Lung (tissue), 12 donors: ENCODE data around the gene MIOX. TPM values are rescaled to one million over a fixed set of nuclear protein-coding genes. Genes with fewer than 3 reads are reported as not detected.

Experiments used
- ATAC-seq: fragments of 200-7000 bp; cut with Tn5 transposase; one replicate; pipeline ENCODE4 v1.9.1; 2020; ENCODE audit warnings: moderate number of reproducible peaks; ENCODE audit not compliant: insufficient read depth, low FRiP score
- DNase-seq, 3 donors: peaks; one replicate each; pipeline ENCODE4 v3.0.0-alpha.2; 2013 to 2017
- H3K27ac ChIP-seq, 2 donors: one replicate each; pipeline ENCODE4 v1.5.1; 2013; ENCODE audit warnings: mild to moderate bottlenecking in 2 of 2, moderate library complexity in 2 of 2, control low read depth in 1 of 2, inconsistent platforms in 1 of 2, low read depth in 1 of 2, low read length in 1 of 2
- H3K27me3 ChIP-seq, 3 donors: one replicate each; pipeline ENCODE4 v1.5.1; 2013; ENCODE audit warnings: low read length in 2 of 3; ENCODE audit not compliant: control insufficient read depth in 3 of 3, insufficient read depth in 3 of 3
- H3K36me3 ChIP-seq, 4 donors: one replicate each; pipeline ENCODE4 v1.5.1; 2013; ENCODE audit warnings: low read length in 4 of 4, mild to moderate bottlenecking in 1 of 4, moderate library complexity in 1 of 4; ENCODE audit not compliant: control insufficient read depth in 4 of 4, insufficient read depth in 4 of 4
- H3K4me1 ChIP-seq, 5 donors: one replicate each; pipeline ENCODE4 v1.5.1; 2013; ENCODE audit warnings: low read length in 5 of 5, mild to moderate bottlenecking in 2 of 5, moderate library complexity in 1 of 5; ENCODE audit not compliant: control insufficient read depth in 5 of 5, insufficient read depth in 5 of 5
- H3K4me3 ChIP-seq: one replicate; pipeline ENCODE4 v1.5.1; 2013; ENCODE audit warnings: mild to moderate bottlenecking, control low read depth, moderate library complexity
- H3K9ac ChIP-seq, 2 donors: one replicate each; pipeline ENCODE4 v1.5.1; 2013; ENCODE audit warnings: low read length in 2 of 2, control low read depth in 1 of 2; ENCODE audit not compliant: insufficient read depth in 1 of 2
- H3K9me3 ChIP-seq, 4 donors: one replicate each; pipeline ENCODE4 v1.5.1; 2013; ENCODE audit warnings: low read length in 3 of 4, mild to moderate bottlenecking in 1 of 4, moderate library complexity in 1 of 4; ENCODE audit not compliant: control insufficient read depth in 4 of 4, insufficient read depth in 3 of 4
- WGBS, 2 donors: extraction: QIAGEN DNeasy Blood & Tissue Kit; methylation state at CpG; one replicate each; pipeline ENCODE4 v1.1.7; 2013; 5-methylcytosine and 5-hydroxymethylcytosine counted together
- polyA plus RNA-seq, 2 donors: library from polyadenylated mRNA; stranded (reverse); fragments of 200-250 nt; gene quantifications; one replicate each; pipeline ENCODE4 v1.2.1, GENCODE V29; 2013
- total RNA-seq, 2 donors: library from RNA; depleted of rRNA in 1 of 2; stranded (reverse); fragments of >200 nt in 1 of 2; gene quantifications; one replicate each; pipeline ENCODE4 v1.2.1, GENCODE V29; 2014 to 2021
- TF ChIP-seq, protein P1 (sequence below): IDR thresholded peaks from 2 replicates; pipeline ENCODE4 v1.5.1; 2012; ENCODE audit warnings: mild to moderate bottlenecking; ENCODE audit errors: control extremely low read depth, extremely low read depth
- donor health status: control.
- donor health status: control.
- donor health status: Bipolar disorder and iron deficiency.
- donor health status: healthy.
- donor health status: DM: yes; HTN: yes; CAD: no.

Gene MIOX
- total and polyA plus RNA-seq, 4 donors: 0.08 TPM; not detected in 3

DNA sequence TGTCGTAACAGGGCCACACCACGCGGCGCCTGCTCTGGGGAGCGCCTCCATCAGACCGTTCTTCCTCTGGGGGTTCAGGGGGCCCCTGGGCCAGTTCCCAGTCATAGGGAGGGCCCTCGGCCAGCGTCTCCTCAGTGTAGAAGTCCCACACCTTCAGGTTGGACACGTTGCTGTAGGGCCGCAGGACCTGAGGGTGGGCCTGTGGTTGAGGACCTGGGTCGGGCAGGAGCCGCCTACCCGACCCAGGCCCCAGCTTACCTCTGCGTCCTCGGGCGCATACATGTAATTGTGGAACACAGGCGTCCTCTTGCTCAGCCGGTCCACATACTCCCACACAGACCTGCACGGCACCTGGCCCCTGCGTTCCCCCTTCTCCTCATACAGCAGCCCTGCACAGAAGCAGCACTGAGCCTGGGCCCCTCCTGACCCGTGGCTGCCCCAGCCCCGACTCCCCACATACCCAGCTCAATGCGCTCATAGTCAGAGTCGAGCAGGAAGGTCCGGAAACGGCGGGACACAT lies 32.0 kb upstream of the MIOX start:
- no peaks in the 10 kb centered on the region for H3K27me3 ChIP-seq
- TF ChIP-seq, protein P1, sequence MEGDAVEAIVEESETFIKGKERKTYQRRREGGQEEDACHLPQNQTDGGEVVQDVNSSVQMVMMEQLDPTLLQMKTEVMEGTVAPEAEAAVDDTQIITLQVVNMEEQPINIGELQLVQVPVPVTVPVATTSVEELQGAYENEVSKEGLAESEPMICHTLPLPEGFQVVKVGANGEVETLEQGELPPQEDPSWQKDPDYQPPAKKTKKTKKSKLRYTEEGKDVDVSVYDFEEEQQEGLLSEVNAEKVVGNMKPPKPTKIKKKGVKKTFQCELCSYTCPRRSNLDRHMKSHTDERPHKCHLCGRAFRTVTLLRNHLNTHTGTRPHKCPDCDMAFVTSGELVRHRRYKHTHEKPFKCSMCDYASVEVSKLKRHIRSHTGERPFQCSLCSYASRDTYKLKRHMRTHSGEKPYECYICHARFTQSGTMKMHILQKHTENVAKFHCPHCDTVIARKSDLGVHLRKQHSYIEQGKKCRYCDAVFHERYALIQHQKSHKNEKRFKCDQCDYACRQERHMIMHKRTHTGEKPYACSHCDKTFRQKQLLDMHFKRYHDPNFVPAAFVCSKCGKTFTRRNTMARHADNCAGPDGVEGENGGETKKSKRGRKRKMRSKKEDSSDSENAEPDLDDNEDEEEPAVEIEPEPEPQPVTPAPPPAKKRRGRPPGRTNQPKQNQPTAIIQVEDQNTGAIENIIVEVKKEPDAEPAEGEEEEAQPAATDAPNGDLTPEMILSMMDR: no peak
- DNase-seq (no peak), ATAC-seq (no peak)
- WGBS, 2 donors: 92 to 95% methylated on average over 27 of the region's 27 CpGs
- no peak overlapping the region for H3K27ac ChIP-seq
- H3K9me3 ChIP-seq: peaks cover 0 to 2% (median 0%) of the 10 kb centered on the region in 4 donors
- H3K9ac ChIP-seq: no peak overlapping the region
- H3K4me1 ChIP-seq: peaks cover 0 to 4% (median 0%) of the 10 kb centered on the region in 5 donors
- H3K4me3 ChIP-seq: no peak overlapping the region
- peaks cover under 1 to 64% (median 26%) of the 10 kb centered on the region in 4 donors for H3K36me3 ChIP-seq

GRCh38 chr22:50455201-50455600 lies 31.5 kb upstream of the MIOX start:
- DNase-seq: no peak
- Histone ChIP-seq H3K27ac (no peak overlapping the region), H3K9me3 (peaks cover 0 to 2% (median 0%) of the 10 kb centered on the region in 4 donors), H3K4me3 (no peak overlapping the region), H3K36me3 (peaks cover 6 to 65% (median 28%) of the 10 kb centered on the region in 4 donors), H3K27me3 (no peaks in the 10 kb centered on the region), H3K4me1 (peaks cover 0 to under 1% (median 0%) of the 10 kb centered on the region in 5 donors), H3K9ac (no peak overlapping the region)
- TF ChIP-seq, protein P1: no peak
- WGBS, 2 donors: 95 to 96% methylated on average over 18 of the region's 18 CpGs
- ATAC-seq: no peak

- Histone ChIP-seq H3K4me1 (peaks cover 0 to 8% (median 0%) of the 10 kb centered on the region in 5 donors), H3K9ac (no peak overlapping the region), H3K27me3 (no peaks in the 10 kb centered on the region), H3K4me3 (no peak overlapping the region), H3K27ac (no peak overlapping the region), H3K36me3 (peaks cover 6 to 73% (median 28%) of the 10 kb centered on the region in 4 donors), H3K9me3 (peaks cover 0 to 2% (median 0%) of the 10 kb centered on the region in 4 donors)
- TF ChIP-seq, protein P1: no peak
- ATAC-seq: no peak
- DNase-seq: no peak
- 95 to 98% methylated on average over 11 of the region's 11 CpGs for WGBS, 2 donors
Observed at GRCh38 chr22:50456026-50456425, 30.6 kb upstream of the MIOX start.
